Hepatocyte (in vitro differentiated cells): ENCODE measurements around the gene NKAIN2.

ENCODE experiments used
- CTCF ChIP-seq: fragments of 200-600 bp; sonication (generic); IDR thresholded peaks from 2 replicates; pipeline ENCODE4 v1.5.1; 2016; ENCODE audit warnings: antibody characterized with exemption, mild to moderate bottlenecking; ENCODE audit not compliant: poor library complexity
- EZH2 ChIP-seq: fragments of 200-600 bp; sonication (generic); IDR thresholded peaks from 2 replicates; pipeline ENCODE4 v1.6.1; 2016; ENCODE audit warnings: antibody characterized with exemption, mild to moderate bottlenecking, borderline replicate concordance
- EZH2phosphoT487 ChIP-seq: fragments of 200-600 bp; sonication (generic); IDR thresholded peaks from one replicate; pipeline ENCODE4 v1.6.1; 2018; ENCODE audit warnings: antibody characterized with exemption, mild to moderate bottlenecking, low read depth, moderate library complexity; ENCODE audit not compliant: unreplicated experiment, severe bottlenecking

DNA sequence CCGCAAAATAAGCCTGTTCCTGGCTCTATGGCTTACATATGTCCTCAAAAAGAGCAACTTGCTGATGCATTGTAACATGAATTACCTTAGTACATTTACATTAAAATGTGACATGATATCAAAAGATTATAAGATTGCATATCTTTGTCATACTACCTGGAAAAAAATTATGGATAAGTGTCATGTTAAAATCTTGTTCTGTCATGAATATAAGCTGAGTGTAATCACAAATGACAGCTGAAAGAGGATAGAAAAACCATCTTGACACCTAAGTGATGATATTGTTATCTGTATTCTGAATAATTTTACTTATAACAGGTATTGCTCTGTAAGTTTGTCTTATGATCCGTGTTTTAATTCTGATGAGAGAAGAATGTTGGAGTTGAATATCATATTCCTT lies 655.6 kb downstream of the NKAIN2 start:
- TF ChIP-seq CTCF (no peak), EZH2 (no peak), EZH2phosphoT487 (no peak)
